ENCODE data around the gene HRCT1. TPM values are rescaled to one million over a fixed set of nuclear protein-coding genes. Genes with fewer than 3 reads are reported as not detected.

HRCT1 gene
- total RNA-seq, 1 experiment from 2014 or later, result 0.32 TPM

DNA sequence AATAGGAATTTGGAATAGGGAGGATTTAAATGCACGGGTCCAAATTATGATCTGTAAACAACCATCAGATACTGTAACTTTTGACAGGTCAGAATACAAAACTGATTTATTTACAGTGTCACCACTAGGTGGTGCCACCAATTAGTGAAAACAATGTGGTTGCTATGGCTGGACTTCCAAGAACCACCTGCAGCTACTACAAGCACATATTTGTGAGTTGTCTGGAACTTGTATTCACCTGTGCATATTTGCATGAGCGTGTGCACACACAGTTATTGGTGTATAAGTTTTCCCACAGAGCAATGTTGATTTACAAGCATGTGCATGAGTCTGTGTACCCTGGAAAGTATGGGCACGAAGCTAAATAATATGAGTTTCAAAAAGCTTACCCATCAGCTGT lies 3.0 kb upstream of the HRCT1 start:
- Histone ChIP-seq H3K27me3 (ENCODE audit: insufficient read depth, low read length) (no peaks in the 10 kb centered on the region), H3K79me2 (ENCODE audit: insufficient read depth, low read length) (no peaks in the 10 kb centered on the region), H3K27ac (ENCODE audit: low read depth, low read length) (no peak overlapping the region), H4K20me1 (ENCODE audit: insufficient read depth) (no peaks in the 10 kb centered on the region), H3K4me3 (replicated peaks in 1 of 2; ENCODE audit: low read depth in 1 of 2, low read length in 2 of 2) (no peak overlapping the region), H3K36me3 (ENCODE audit: control insufficient read depth in 1 of 2, insufficient read depth in 2 of 2, low read length in 2 of 2) (no peaks in the 10 kb centered on the region), H3K4me2 (ENCODE audit: low read length) (no peak overlapping the region; the same call in 1 of the 2 replicates), H2AFZ (ENCODE audit: low read depth, low read length, poor library complexity, severe bottlenecking) (peak overlapping the region; percentile 56), H3K9me2 (ENCODE audit: insufficient read depth) (no peaks in the 10 kb centered on the region), H3K9ac (ENCODE audit: low read length) (no peak overlapping the region), H3K4me1 (ENCODE audit: control insufficient read depth in 1 of 2, insufficient read depth in 2 of 2, low read length in 2 of 2) (peaks cover 32 to 44% of the 10 kb centered on the region in 2 experiments), H3K9me3 (ENCODE audit: control insufficient read depth in 1 of 2, insufficient read depth in 1 of 2, low read depth in 1 of 2, low read length in 2 of 2) (no peaks in the 10 kb centered on the region)
- ChIA-PET POLR2A (no interaction called here), RAD21 (ENCODE audit: low non-redundant PET in 1 of 2, low total read pairs in 2 of 2, uncharacterized antibody in 2 of 2, unreplicated experiment in 2 of 2) (interaction anchor here (0.7 kb wide), 2 partner anchors 22 to 120 kb away, joined by 4 to 5 read pairs; no protein-coding TSS in a partner anchor), CTCF (interaction anchor here (0.6 to 2.2 kb wide), 13 partner anchors 9 to 170 kb away, joined by 3 to 24 read pairs (median 6); partner anchors contain the start of genes CREB3 and TLN1)
- intact Hi-C loops (cut with micrococcal nuclease), result no loop called here
- ATAC-seq (peak; percentile 35; the same call in 1 of the 2 replicates), DNase-seq (ENCODE audit: low read depth, low spot score) (peak; percentile 48)
- TF ChIP-seq CBX3 (IDR thresholded peaks at IDR 0.05; ENCODE audit: low read depth) (no peak), JUND (IDR thresholded peaks at IDR 0.05) (no peak), POLR2AphosphoS5 (IDR thresholded peaks at IDR 0.05; ENCODE audit: low read depth, low read length) (no peak), YY1 (IDR thresholded peaks at IDR 0.05; ENCODE audit: extremely low read depth, insufficient replicate concordance, low read depth, low read length) (no peak)
- TF ChIP-seq, protein P1, sequence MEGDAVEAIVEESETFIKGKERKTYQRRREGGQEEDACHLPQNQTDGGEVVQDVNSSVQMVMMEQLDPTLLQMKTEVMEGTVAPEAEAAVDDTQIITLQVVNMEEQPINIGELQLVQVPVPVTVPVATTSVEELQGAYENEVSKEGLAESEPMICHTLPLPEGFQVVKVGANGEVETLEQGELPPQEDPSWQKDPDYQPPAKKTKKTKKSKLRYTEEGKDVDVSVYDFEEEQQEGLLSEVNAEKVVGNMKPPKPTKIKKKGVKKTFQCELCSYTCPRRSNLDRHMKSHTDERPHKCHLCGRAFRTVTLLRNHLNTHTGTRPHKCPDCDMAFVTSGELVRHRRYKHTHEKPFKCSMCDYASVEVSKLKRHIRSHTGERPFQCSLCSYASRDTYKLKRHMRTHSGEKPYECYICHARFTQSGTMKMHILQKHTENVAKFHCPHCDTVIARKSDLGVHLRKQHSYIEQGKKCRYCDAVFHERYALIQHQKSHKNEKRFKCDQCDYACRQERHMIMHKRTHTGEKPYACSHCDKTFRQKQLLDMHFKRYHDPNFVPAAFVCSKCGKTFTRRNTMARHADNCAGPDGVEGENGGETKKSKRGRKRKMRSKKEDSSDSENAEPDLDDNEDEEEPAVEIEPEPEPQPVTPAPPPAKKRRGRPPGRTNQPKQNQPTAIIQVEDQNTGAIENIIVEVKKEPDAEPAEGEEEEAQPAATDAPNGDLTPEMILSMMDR (IDR thresholded peaks at IDR 0.05 in 2 of 3, conservative IDR thresholded peaks at IDR 0.05 in 1 of 3; ENCODE audit: borderline replicate concordance in 1 of 3, insufficient read depth in 1 of 3, low read depth in 2 of 3, low read length in 2 of 3), result peak in 2 of 3 experiments; percentile 51 to 78; a peak in 4 of 6 replicates
- no TSS peak for BruUV-seq (replicated peaks)

DNA sequence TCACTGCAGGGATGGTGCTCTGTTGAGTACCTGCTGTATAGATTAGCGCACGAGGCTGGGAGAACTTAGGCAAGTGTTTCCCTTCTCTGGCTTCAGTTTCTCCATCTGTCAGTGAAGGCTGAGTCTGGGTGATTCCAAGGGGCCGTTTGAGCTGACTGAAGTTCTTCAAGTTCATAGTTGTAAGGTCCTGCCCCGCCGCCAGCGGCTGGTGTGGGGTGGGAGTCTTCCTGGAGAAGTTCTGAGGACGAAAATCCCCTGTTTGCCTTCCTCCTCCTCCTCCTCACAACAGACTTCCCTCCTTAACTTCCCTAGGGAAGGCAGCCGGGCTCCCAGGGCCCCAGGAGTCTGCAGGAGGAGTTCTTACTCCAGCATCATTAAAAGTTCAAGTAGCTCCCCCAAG lies 1.7 kb upstream of the HRCT1 start:
- Histone ChIP-seq H3K4me1 (ENCODE audit: control insufficient read depth in 1 of 2, insufficient read depth in 2 of 2, low read length in 2 of 2) (peaks cover 45 to 57% of the 10 kb centered on the region in 2 experiments), H3K27ac (ENCODE audit: low read depth, low read length) (no peak overlapping the region), H3K4me3 (replicated peaks in 1 of 2; ENCODE audit: low read depth in 1 of 2, low read length in 2 of 2) (no peak overlapping the region), H2AFZ (ENCODE audit: low read depth, low read length, poor library complexity, severe bottlenecking) (no peak overlapping the region), H3K9me2 (ENCODE audit: insufficient read depth) (no peaks in the 10 kb centered on the region), H3K9ac (ENCODE audit: low read length) (no peak overlapping the region), H3K9me3 (ENCODE audit: control insufficient read depth in 1 of 2, insufficient read depth in 1 of 2, low read depth in 1 of 2, low read length in 2 of 2) (no peaks in the 10 kb centered on the region), H3K79me2 (ENCODE audit: insufficient read depth, low read length) (no peaks in the 10 kb centered on the region), H3K36me3 (ENCODE audit: control insufficient read depth in 1 of 2, insufficient read depth in 2 of 2, low read length in 2 of 2) (no peaks in the 10 kb centered on the region), H4K20me1 (ENCODE audit: insufficient read depth) (no peaks in the 10 kb centered on the region), H3K27me3 (ENCODE audit: insufficient read depth, low read length) (no peaks in the 10 kb centered on the region), H3K4me2 (ENCODE audit: low read length) (no peak overlapping the region)
- RAD21 ChIA-PET (ENCODE audit: low non-redundant PET in 1 of 2, low total read pairs in 2 of 2, uncharacterized antibody in 2 of 2, unreplicated experiment in 2 of 2), result no interaction called here
- POLR2A ChIA-PET, result no interaction called here
- intact Hi-C loops (cut with micrococcal nuclease), result loop anchor here (2.0 kb wide), 1 partner anchor 70 kb away; no protein-coding TSS in a partner anchor
- CTCF ChIA-PET, result interaction anchor here (1.9 kb wide), 1 partner anchor 78 kb away, joined by 6 read pairs; no protein-coding TSS in a partner anchor
- no peak for ATAC-seq
- BruUV-seq (replicated peaks), result no TSS peak
- DNase-seq (ENCODE audit: low read depth, low spot score), result no peak
- TF ChIP-seq, protein P2, sequence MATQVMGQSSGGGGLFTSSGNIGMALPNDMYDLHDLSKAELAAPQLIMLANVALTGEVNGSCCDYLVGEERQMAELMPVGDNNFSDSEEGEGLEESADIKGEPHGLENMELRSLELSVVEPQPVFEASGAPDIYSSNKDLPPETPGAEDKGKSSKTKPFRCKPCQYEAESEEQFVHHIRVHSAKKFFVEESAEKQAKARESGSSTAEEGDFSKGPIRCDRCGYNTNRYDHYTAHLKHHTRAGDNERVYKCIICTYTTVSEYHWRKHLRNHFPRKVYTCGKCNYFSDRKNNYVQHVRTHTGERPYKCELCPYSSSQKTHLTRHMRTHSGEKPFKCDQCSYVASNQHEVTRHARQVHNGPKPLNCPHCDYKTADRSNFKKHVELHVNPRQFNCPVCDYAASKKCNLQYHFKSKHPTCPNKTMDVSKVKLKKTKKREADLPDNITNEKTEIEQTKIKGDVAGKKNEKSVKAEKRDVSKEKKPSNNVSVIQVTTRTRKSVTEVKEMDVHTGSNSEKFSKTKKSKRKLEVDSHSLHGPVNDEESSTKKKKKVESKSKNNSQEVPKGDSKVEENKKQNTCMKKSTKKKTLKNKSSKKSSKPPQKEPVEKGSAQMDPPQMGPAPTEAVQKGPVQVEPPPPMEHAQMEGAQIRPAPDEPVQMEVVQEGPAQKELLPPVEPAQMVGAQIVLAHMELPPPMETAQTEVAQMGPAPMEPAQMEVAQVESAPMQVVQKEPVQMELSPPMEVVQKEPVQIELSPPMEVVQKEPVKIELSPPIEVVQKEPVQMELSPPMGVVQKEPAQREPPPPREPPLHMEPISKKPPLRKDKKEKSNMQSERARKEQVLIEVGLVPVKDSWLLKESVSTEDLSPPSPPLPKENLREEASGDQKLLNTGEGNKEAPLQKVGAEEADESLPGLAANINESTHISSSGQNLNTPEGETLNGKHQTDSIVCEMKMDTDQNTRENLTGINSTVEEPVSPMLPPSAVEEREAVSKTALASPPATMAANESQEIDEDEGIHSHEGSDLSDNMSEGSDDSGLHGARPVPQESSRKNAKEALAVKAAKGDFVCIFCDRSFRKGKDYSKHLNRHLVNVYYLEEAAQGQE (IDR thresholded peaks at IDR 0.05; ENCODE audit: low read depth), result no peak
- no peak for TF ChIP-seq CEBPB (IDR thresholded peaks at IDR 0.05; ENCODE audit: low read depth)
- TF ChIP-seq SP1 (IDR thresholded peaks at IDR 0.05; ENCODE audit: low read depth), result no peak
- no peak for TF ChIP-seq EGR1 (IDR thresholded peaks at IDR 0.05; ENCODE audit: low read depth)
- no peak for TF ChIP-seq YY1 (IDR thresholded peaks at IDR 0.05; ENCODE audit: extremely low read depth, insufficient replicate concordance, low read depth, low read length)
- TF ChIP-seq ZNF274 (IDR thresholded peaks at IDR 0.05; ENCODE audit: low read depth, low read length), result no peak
- TF ChIP-seq SIN3A (IDR thresholded peaks at IDR 0.05; ENCODE audit: low read depth), result no peak
- TF ChIP-seq ELF1 (IDR thresholded peaks at IDR 0.05; ENCODE audit: borderline replicate concordance, low read depth), result no peak
- no peak for TF ChIP-seq POLR2AphosphoS5 (IDR thresholded peaks at IDR 0.05; ENCODE audit: low read depth, low read length)
- TF ChIP-seq CBX3 (IDR thresholded peaks at IDR 0.05; ENCODE audit: low read depth), result no peak
- TF ChIP-seq TCF7L2 (IDR thresholded peaks at IDR 0.05; ENCODE audit: borderline replicate concordance, extremely low read depth, insufficient read depth, insufficient read length), result no peak

Data from HCT116 (cell line).